SIG-M5 treated with dmso at 0.1 percent for 504 hours (cell line): ENCODE measurements around the gene ST3GAL3.
A peak's percentile ranks its signal among the peaks of the same experiment; 100 is the strongest.

ENCODE experiments used
- DNase-seq: peaks from one replicate; lab custom pipeline; 2025; ENCODE audit not compliant: unreplicated experiment; lab: John Stamatoyannopoulos, UW

Gene ST3GAL3

DNA sequence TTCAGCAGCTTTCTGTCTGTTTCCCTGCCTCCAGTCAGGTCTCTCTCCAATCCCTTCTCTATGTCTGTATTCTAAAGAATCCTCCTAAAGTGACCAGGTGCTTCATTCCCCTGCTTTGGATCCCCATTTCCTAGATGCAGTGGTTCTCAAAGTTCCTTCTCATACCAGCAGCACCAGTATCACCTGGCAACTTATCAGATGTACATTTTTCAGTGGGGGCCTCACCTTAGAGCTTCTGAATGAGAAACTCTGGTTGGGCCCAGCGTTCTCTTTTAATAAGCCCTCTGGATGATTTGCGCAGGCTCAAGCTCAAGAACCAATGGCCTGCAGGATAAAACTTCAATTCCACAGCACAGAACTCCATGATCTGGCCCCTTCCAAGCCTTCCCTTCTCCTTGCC, 200.9 kb downstream of the ST3GAL3 start:
- DNase-seq: no peak

DNA sequence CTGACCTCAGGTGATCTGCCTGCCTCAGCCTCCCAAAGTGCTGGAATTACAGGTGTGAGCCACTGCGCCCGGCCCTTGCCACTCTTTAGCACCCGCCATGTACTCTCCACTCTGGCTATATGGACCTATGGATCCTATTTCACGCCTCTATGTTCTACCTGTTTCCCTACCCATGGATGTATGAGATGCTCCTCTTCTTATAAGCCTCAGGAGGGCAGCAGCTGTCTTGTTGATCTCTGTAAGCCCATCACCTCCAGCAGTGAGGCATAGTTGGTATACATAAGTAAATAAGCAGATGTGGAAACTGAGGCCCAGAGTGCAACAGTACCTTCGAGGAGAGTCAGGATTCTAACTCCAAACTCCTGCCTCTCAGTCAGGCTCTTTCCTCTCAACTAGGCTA, 201.5 kb downstream of the ST3GAL3 start:
- no peak for DNase-seq

- no peak for DNase-seq
Measured at GRCh38 chr1:43910343-43910742, 203.0 kb downstream of the ST3GAL3 start.

GRCh38 chr1:43912607-43913006, 205.3 kb downstream of the ST3GAL3 start:
- no peak for DNase-seq

- DNase-seq: no peak
Measured at GRCh38 chr1:43913051-43913501, 205.7 kb downstream of the ST3GAL3 start.

DNA sequence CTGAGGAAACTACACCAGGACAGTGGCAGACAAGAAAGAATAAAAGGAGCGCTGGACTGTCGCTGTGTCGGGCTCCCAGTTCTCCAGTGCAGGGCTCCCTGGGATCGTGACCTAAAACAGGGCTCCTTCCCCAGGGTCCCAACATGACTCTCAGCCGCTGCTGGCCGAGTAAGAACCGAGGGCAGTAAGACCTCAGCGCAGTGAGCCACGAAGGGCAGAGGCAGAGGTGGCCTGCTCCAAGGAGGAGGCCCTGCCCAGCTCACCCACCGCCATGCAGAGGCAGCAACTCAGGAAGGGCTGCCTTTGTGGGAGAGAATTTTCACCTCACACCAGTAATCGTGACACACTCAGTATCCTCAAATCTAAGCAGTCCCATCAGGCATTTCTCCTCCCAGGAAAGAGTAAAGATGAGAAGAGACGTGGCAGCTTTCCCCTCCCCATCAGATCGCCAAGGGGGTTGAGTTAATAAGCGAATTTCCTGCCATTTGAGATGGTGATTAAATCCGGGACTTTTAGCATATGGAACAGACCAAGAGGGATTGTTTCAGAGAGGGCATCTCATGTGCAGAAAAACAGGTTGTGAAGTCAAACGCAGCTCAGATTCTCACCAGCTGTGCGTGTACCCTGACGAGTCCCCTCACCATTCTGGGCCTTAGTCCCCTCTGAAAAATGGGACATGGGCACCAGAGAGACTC, 206.5 kb downstream of the ST3GAL3 start:
- DNase-seq: no peak

DNA sequence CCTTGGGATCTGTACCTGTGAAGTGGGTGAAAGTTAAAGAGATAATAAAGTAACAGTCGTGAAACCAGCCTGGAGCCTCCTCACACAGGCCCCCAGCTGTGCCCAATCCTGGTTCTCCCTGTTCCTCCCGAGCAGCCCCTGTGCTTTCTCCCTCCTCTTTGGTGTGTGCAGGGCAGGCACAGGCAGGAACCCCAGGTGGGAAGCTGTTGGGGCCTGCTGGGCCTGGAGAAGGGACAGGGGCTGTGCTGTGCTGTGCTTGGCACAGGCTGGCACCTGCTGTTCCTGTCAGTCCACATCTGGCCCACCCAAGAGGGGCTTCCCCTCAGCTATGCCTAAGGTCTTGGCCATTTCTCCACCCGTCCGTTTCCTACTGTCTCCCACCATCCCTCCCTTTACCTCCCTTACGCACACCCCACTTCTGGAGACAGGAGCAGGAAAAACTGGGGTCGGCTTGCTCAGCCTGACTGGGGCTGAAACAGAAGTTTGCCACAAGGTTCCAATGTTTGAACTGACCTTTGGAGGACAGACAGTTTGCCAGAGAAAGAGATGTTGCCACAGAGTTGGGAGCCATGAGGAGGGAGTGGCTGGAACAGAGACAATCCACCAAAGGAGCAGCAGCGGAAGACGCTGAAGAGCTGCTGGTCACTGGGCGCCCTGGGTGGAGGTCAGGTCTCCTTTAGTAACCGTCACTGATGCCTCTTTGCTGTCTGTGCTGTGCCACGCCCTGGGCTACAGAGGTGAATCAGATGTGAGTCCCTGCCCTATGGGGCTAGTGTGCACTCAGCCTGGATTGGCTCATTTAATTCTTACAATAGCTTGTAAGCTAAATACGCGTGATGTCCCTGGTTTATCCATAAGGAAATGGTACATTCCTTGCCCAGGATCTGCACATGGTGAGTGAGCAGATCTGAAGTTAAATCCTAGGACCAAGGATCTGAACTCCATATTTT, 207.5 kb downstream of the ST3GAL3 start:
- no peak for DNase-seq

DNA sequence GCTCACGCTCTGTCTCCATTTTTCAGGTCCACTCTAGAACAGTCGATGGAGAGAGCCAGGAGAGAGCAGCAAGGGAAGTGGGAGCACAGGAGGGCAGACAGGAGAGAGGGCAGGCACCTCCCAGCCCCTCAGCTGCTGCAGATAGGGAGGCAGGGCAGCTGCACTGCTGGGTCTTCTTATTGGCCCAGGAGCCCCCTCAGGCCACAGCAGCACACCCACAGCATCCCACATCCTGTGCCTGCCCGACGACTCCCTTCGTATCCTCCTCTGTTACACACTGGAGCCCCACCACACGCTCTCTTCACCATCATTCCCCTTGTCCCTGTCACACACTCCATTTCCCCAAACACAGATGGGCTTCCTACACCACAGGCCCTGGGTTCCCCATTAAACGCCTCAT, 212.6 kb downstream of the ST3GAL3 start:
- no peak for DNase-seq

DNA sequence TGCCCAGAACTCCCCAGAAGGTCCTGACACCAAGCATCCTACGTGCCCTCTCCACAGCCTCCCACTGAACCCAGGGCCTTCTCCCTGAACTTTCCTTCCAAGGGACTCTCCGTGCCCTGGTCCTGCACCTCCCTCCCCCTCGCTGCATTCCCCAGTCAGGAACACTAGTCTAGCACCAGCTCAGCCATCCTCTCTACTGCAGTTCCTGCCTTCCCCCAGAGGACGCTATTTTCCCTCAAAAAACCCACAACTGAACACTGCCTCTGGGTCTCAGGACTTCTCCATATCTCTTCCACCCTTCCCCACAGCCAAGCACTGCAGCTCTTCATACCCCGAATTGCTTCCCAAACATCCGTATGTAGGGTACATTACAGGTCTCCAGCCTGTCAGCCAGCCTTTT, 213.7 kb downstream of the ST3GAL3 start:
- DNase-seq: no peak

DNA sequence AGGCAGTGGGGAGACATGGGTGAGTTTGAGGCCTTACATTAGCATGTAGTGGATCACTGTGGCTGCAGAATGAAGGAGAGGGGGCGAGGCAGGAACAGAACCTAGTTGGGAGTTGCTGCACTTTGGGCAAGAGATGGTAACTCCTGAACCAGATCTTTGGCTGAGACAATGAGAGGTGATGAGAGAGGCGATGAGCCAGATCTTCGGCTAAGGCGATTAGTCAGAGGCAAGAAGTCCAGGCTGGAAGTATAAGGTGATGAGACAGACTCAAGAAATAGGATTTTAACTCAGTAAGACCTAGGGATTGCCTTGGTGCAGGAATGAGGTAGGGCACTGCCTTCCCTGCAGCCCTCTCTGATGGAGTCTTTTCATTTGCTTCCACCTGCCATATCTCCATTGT, 217.2 kb downstream of the ST3GAL3 start:
- DNase-seq: no peak

GRCh38 chr1:43925846-43926245, 218.5 kb downstream of the ST3GAL3 start:
- DNase-seq: no peak

DNA sequence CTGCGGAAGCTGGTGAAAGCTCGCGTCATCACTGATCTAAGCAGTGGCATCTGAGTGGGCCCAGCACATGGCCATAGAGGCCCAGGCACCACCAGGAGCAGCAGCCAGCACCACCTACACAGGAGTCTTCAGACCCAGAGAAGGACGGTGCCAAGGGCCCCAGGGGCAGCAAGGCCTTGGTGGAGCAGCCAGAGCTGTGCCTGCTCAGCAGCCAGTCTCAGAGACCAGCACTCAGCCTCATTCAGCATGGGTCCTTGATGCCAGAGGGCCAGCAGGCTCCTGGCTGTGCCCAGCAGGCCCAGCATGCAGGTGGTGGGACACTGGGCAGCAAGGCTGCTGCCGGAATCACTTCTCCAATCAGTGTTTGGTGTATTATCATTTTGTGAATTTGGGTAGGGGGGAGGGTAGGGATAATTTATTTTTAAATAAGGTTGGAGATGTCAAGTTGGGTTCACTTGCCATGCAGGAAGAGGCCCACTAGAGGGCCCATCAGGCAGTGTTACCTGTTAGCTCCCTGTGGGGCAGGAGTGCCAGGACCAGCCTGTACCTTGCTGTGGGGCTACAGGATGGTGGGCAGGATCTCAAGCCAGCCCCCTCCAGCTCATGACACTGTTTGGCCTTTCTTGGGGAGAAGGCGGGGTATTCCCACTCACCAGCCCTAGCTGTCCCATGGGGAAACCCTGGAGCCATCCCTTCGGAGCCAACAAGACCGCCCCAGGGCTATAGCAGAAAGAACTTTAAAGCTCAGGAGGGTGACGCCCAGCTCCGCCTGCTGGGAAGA, 223.0 kb downstream of the ST3GAL3 start:
- no peak for DNase-seq

DNA sequence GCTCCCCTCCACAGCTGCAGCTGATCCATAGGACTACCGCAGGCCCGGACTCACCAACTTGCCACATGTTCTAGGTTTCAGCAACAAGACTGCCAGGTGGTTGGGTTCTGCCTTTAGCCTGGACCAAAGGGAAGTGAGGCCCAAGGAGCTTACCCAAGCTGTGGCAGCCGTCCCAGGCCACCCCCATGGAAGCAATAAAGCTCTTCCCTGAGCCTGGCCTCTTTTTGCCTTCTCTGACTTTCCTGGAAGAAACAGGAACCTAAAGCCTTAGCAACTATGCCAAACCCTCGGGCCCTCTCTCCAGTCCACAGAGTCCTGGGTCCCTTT, 223.6 kb downstream of the ST3GAL3 start:
- DNase-seq: no peak

GRCh38 chr1:43931711-43932660, 224.7 kb downstream of the ST3GAL3 start:
- no peak for DNase-seq

DNA sequence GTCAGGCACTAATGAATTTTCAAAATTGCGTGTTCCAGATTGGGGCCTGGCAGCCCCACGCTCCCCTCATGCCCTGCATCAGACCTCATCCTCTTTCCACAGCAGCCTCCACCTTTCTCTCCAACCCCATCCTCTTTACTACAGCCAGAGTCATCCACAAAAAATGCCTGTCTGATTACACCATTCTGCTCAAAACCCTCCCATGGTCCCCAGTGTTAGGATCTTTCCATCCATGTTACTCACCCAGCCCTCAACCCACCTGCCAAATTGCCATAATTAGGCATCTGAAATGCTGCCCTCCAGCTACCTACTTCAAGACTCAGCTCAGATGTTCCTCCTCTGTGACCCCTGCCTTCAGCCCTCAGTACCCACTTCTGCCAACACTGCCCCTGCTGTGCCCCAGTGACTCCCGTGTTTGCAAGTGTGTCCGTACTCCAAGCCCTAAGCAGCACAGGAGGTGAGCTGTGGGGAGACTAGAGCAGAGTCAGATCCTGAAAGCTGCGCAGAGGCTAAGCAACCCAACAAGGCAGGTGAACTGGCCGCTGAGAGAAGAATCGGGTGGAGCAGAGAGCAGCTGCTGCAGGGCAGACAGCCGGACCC, 225.6 kb downstream of the ST3GAL3 start:
- DNase-seq: no peak

- DNase-seq: no peak
Measured at GRCh38 chr1:43933386-43934100, 226.2 kb downstream of the ST3GAL3 start, which contains the start of gene ARTN. Gene ARTN (plus strand): TSS chr1:43933801. CDS start chr1:43935657, 1,856 bp downstream.

DNA sequence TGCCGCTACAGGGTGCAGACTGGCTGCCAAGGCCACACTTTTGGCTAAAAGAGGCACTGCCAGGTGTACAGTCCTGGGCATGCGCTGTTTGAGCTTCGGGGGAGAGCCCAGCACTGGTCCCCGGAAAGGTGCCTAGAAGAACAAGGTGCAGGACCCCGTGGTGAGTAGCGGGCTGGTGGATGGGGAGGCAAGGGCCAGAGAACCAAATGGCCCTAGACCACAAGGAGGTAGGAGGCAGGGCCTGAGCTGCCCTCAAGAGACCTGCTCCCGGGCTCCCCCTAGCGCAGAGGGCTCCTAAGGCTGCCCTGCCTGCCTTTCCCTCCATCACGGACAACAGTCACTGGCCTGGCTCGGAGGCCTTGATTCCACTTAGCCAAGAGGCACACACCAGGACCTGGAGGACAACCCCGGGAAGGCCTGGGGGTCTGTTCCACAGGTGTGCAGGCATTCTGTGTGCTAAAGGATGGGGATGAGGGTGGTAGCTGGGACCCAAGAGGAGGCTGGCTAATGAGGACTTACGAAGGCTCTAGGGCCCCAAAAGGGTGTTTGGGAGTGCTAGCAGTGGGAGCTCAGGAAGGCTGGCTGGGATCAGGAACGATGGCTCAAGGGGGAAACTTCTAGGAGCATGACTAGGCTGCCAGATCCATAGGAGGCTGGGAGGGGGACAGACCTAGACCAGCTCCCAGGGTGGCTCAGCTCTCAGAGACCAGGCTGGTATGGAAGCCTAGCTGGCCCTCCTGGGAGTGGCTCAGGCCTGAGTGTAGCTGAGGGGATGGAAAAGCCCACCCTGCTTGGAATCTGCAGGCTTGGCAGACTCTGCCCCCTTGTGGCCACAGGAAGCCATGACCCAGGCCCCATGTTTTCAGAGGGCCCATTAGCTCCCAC, 227.0 kb downstream of the ST3GAL3 start:
- DNase-seq: peak; percentile 53

- DNase-seq: no peak
Measured at GRCh38 chr1:43934986-43935324, 227.6 kb downstream of the ST3GAL3 start.
